ENCODE data around the gene IMMP2L.

Gene IMMP2L

DNA sequence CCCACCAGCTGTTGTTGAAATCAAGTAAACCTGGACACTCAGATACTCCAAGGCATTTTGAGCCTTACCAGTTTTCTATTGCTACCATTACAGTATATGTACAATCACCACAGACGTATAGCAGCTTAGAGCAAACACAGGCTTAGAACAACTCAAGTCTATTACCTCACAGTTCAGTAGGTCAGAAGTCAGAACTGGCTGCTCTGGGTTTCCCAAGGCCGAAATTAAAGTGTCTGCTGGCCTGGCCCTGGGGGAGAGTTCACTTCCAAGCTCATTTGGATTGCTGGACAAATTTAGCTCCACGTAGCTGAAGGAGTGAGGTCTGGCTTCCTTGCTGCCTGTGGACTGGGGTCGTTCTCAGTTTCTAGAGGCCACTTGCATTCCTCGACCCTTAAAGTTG, 731.5 kb downstream of the IMMP2L start:
- DNase-seq, result no peak

DNA sequence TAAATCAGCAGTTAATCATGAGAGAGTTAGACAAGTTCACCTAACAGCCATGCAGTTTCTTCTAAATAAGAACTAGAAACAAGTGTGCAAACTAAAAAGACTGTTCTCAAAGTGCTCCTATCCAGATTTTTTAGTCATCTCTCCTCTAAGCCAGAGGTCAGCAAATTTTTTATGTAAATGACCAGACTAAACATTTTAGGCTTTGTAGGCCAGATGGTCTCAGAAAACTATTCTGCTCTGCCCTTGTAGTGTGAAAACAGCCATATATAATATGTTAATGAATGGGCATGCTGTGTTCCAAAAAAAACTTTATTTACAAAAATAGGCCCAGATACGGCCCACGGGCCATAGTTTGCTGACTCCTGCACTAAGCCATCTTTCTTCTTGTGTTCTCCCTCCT, 734.4 kb downstream of the IMMP2L start:
- no peak for DNase-seq

DNA sequence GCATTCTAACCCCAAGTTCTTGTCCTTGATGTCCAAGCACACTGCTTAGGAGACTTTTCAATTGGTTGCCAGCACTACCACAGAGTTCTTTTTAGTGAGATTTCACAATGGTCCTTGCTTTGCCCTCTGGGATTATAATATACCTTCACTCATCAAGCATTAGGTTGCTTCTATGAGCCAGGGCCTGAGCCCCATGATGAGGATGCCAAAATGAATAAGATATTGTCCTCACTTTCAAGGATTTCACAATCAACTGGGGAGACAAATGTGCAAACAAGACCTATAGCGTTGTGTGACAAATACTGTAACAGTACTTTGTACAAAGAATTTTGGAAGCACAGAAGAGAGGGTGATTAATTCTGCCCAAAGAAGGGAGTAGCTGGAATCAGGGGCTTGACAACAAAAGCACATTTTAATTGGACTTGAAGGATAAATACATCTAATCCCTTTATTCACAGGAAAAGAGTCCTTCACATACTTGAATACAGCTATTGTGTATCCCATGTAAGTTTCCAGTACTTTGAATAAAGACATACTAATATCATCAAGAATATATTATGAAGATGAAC, 734.9 kb downstream of the IMMP2L start:
- no peak for DNase-seq

DNA sequence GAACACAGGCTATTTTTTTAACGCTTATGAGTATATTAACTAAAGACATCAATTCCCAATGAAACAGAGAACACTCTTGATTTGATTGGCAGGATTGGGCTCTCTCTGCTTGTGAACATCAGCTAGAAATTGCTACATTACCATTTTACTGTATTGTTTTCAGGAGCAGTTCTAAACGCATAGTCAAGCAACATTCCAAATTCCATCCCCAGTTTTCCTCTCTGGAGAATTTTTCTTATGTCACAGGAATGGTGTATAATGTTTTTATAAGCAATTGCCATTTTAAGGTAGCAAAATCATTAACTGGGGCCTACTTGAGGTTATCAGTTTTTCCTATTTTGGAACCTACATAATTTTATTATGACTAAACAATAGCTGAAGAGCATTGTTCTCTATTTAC, 748.3 kb downstream of the IMMP2L start:
- no peak for DNase-seq

DNA sequence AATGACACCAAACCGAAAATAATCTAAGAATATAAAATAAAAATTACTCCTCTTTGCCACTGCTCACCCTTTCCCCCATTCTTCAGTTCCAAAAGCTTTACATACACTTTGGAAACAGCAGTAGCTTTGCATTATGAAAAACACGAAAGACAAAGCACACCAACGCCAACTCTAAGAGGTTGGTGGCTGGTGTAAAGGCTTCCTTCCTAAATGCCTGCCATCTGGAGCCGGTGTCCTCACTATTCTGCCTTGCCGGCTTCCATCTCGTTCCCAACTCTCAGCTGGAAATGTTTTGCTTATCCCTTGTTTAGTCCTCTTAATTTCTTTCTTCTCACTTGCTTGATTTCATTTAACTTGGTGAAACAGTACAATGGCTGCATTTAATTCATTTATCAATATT, 752.5 kb downstream of the IMMP2L start:
- DNase-seq, result no peak

- no peak for DNase-seq
Measured at GRCh38 chr7:110808361-110808760, 753.9 kb downstream of the IMMP2L start.

DNA sequence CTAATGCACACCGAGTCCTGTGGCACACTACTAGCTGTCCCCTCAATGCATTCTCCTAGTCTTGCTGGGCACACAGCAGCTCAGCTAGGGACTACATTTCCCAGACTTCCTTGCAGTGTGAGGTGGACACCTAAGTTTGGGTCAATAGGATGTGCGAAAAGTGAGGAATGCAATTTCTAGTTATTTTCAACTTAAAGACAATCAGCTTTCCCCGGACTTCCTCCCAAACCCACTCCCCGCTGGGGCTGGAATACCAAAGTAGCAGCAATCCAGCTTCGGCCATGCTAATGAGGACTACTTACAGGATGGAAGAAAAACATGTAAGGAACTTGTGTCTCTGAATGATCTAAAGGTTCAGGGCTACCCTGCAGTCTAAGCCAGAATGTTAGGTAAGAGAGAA, 757.8 kb downstream of the IMMP2L start:
- DNase-seq, result no peak

DNA sequence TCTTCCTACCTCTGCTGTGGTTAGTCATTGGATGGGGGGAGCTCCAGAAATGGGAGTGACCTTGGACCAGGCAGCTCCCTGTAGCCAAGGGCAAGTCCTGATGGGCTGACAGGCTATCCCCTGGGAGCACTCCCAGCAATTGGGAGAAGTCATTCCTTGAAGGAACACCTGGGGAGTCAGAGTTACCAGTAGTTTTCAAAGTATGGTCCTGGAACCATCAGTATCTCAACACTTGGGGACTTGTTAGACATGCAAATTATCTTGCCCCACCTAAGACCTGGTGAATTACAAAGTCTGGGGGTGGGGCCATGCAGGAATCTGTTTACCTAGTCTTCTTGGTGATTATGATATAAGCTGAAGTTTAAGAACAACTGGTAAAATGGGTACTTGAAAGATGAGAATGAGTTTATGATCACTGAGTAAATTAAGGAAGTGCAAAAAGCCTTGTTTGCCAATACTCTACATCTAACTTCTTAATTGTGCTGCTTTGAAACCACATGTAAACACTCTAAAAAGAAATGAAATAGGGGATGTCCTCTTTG, 758.6 kb downstream of the IMMP2L start:
- DNase-seq, result no peak

GRCh38 chr7:110801502-110801901, 760.8 kb downstream of the IMMP2L start:
- DNase-seq, result no peak

- DNase-seq, result no peak
Measured at GRCh38 chr7:110800984-110801383, 761.3 kb downstream of the IMMP2L start.

- no peak for DNase-seq
Measured at GRCh38 chr7:110797656-110798055, 764.6 kb downstream of the IMMP2L start.

DNA sequence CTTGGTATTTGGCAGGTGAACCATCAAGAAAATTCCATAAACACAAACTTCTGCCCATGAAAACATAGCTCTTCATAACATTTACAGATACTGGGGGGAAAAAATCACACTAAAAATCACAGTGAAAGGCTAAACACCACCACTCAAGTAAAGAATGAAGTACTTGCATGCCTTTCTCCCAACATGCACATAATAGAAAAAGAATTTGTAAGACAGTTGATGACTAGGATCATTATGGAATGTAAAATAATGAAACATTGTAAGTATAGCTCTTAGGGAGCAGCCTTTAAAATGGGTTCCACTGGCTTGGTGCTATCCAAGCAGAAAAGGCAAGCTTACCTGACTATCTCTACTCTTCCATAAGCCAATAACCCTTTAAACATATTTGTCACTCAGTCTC, 771.3 kb downstream of the IMMP2L start:
- no peak for DNase-seq

DNA sequence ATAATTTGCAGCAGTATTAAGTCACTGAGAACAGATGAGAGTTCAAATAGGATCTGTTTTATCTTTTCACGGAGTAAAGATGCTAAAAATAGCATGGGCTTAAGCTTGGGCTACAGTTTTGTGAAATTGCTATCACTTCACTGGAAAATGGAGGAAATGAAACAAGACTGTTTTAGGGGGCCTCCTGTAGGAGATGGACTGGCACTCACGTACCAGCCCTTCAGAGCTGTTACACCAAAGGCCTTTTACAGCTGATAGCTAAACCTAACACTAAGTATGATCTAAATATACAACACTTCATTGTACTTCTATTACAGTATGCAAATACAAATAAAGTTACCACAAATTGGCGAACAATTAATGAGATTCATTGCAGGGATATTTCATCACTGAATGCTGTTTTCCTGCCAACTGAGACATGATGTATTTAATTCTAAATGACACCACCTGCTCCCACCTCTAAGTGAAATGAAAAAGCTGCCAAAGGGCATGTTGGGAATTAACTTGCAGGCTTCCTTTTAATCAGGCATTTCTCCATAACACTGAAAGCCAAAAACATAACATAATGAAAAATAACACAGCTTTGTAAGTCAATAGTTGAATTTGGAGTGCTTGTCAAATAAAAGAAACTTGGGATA, 775.8 kb downstream of the IMMP2L start:
- no peak for DNase-seq

DNA sequence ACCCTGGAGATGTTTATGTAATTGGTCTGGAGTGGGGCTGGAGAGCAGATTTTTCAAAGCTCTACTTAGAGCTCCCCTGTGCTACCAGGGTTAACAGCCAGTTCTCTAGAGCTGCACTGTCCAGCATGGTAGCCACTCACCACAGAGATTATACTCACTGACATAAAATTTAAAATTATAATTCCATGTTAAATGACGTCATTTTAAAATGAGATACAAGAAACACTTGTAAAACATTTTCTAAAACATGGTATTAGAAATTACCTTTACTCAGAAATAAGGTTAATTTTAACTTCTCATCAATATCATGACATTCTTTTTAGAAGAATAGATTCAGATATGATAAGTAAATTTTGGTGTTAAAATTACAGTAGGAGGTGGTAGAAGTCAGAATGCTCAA, 777.5 kb downstream of the IMMP2L start:
- no peak for DNase-seq

GRCh38 chr7:110780712-110781111, 781.6 kb downstream of the IMMP2L start:
- DNase-seq, result no peak

- DNase-seq, result no peak
Measured at GRCh38 chr7:110779339-110779738, 783.0 kb downstream of the IMMP2L start.

DNA sequence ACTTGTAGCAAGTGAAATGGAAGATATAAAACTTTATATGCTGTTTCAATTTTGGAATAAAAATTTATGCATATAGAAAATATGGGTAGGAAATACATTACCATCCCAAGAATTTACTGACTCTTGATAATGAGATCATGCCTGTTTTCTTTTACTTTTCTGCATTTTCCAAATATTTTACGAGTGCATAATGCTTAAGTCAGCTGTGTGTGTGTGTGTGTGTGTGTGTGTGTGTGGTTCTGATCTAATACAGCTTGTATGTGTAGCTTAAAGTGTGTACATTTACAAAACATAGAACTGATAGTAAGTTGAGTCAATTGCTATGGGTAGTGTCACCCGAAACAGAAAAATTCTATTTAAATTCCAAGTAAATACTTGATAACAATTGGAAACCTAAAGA, 787.2 kb downstream of the IMMP2L start:
- DNase-seq, result no peak

- no peak for DNase-seq
Measured at GRCh38 chr7:110774071-110774470, 788.2 kb downstream of the IMMP2L start.

DNA sequence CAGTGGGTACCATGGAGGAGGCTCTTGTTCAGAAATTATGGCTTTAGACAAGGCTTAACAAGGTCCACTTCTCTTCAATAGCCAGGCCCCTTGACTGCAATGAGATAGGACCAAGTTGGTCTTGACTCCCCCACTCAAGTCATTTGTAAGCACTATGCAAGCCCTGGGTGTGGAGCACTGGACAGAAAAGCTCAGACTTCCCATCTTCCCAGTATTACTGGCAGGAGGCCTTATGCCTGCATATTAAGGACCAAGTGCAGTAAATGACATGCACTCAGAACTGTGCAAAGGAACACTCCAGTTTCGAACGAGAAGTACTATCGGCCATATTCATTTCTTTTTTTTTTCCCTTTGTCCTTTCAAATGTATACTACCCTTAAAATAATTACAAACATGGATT, 789.7 kb downstream of the IMMP2L start:
- no peak for DNase-seq

DNA sequence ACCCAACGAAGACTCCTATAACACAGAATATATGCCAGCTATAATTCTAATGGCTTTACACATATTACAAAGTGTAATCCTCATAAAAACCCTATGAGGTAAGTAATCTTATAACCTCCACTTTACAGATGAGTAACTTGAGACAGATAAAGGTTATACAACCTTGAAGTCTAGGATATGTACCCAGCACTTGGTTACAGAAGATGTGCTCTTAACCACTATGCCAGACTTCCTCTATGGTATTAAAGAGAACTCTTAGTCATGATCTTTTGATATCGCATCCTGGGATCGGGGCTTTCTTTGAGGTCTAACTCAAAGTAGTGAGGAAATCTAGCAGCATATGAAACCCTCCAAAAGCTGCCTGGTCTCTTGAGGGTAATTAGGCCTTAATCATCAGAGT, 790.6 kb downstream of the IMMP2L start:
- no peak for DNase-seq

DNA sequence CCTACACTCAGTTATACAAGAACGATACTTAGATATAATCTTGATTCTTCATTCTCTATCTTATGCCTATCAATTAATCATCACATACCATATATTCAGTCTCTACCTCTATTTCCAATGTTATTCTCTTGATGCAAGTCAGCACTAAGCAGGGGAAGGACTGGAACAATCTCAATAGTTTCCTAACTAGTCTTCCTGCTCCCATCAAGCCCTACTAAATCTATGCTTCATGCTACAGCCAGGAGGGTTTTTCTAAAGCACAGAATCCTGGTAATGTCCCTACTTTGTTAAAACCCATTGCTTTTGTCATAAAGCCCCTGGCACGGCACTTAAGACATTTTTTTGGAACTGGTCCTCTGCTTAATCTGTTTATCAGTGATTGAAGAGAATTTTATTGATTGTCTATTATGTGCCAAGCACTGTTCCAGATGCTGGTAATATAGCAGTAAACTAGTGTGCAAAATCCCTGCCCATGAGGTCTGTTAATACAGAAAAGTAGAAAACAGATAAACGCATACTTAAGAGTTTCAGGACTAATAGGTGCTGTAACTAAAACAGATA, 794.7 kb downstream of the IMMP2L start:
- DNase-seq, result no peak

DNA sequence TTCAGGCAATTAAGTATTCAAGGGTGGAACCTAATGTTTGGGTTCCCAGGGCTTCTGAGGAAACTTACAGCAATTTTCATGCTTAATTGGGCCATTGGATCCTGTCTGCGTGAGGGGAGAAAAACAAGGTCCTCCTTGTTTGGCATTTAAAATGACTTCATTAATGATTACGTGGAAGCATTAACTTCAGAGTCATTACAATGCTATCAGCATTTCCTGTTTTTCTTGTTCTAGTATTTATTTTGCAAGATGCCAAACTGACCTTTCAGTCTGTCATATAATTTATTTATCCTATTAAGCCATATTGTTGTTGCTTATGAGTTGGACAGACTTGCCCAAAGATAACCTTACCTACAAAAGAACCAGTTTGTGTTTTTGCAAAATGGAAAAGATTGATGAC, 795.4 kb downstream of the IMMP2L start:
- no peak for DNase-seq

DNA sequence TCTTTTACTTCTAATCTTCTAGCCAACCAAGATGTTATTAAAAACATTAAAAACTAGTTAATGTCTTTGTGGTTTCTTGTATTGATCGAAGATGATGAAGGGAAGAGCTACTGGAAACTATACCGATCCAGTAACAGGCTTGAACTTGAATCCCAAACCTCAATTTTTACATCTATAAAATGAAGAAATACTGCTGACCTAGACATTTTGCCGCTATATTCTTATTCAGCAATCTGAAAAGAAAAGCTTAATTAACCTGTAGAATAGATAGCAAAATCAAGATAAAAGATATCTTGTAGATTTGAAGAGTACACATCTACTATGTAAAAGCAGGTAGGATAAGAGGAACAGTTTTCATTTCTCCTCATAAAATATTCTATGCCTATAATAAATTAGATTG, 797.4 kb downstream of the IMMP2L start:
- DNase-seq, result no peak

- DNase-seq, result no peak
Measured at GRCh38 chr7:110762546-110763225, 799.6 kb downstream of the IMMP2L start.
